SK-N-MC (cell line): ENCODE measurements around the gene FAP.

Experiments
- EZH2 ChIP-seq: fragments of 200-600 bp; sonication (generic); IDR thresholded peaks from one replicate; pipeline ENCODE4 v1.6.1; 2017; ENCODE audit warnings: antibody characterized with exemption
- POLR2AphosphoS5 ChIP-seq: IDR thresholded peaks from 2 replicates; pipeline ENCODE4 v1.6.1; 2012; ENCODE audit warnings: mild to moderate bottlenecking, low read depth, low read length, borderline replicate concordance

DNA sequence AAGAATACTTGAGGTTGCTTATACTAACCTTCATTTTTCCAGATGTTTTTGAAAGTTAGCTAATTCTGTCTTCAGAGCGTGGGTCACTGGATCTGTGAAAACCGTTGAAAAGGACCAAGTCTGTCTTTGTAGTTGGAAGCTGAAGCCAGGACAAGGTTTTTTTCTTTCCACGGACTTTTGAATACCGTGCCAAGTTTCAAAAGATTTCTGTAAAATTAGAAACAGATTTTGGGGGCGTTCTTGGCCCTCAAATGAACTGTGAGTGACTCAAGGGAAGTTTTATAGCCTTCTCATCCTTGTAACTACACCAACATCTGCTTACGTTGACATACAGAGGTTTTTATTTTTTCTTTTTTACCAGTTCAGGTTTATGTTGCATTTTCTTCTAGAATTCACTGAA is at the start of gene FAP:
- TF ChIP-seq EZH2: no peak
- no peak for TF ChIP-seq POLR2AphosphoS5
